Fibroblast of peridontal ligament (primary cell): ENCODE data around the gene TCEAL3.
"Not testable (repeated sequence)": the region's sequence is repeated elsewhere in the genome, so short reads cannot be mapped to it uniquely, and the experiment has no call there.

Experiments
- DNase-seq: peaks from one replicate; pipeline ENCODE4 v3.0.0-alpha.2; 2010; ENCODE audit errors: extremely low read depth

The TCEAL3 gene

GRCh38 chrX:103626855-103627254, 19.1 kb downstream of the TCEAL3 start:
- no peak for DNase-seq

GRCh38 chrX:103628386-103629317, 20.9 kb downstream of the TCEAL3 start, which contains the start of gene TCEAL1:
Gene TCEAL1 (plus strand): TSS chrX:103628975. CDS start chrX:103629917, 942 bp downstream.
- DNase-seq: peak; percentile 37

DNA sequence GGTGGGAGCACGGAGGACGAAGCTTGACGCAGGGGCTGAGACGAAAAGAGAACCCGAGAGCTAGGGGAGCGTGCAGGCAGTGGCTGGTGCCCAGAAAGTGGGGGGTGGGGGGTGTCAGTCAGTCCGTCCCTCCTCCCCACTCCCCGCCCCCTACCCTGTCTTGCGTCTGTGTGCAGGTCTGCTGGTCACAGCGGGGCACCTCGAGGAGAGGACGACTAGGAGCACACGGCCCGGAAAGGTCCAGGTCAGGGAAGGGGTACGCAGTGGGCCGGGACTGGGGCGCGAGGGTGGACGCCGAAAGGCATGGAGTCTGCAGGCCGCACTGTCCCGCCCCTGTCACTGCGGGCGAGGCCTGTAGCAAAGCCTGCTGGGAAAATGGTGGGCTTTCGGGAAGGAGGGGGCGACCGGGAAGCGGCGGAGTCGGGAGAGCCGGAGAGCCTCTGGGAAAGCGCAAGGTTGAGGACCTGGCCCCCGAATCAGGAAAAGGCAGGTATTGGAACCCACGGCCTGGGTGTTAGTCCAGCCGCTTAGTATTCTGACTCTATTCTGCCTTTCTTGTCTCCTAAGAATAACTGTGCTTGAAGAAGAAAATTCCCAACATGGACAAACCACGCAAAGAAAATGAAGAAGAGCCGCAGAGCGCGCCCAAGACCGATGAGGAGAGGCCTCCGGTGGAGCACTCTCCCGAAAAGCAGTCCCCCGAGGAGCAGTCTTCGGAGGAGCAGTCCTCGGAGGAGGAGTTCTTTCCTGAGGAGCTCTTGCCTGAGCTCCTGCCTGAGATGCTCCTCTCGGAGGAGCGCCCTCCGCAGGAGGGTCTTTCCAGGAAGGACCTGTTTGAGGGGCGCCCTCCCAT, 21.8 kb downstream of the TCEAL3 start:
- peak; percentile 63 for DNase-seq

DNA sequence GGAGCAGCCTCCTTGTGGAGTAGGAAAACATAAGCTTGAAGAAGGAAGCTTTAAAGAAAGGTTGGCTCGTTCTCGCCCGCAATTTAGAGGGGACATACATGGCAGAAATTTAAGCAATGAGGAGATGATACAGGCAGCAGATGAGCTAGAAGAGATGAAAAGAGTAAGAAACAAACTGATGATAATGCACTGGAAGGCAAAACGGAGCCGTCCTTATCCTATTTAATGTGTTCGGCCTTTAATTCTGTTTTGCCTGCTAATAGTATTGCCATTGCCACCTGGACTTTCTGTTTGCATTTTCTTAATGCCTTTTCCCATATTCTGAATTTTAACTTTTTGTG, 22.4 kb downstream of the TCEAL3 start:
- no peak for DNase-seq

GRCh38 chrX:103631145-103631544, 23.4 kb downstream of the TCEAL3 start:
- DNase-seq: no peak

GRCh38 chrX:103635436-103635835, 27.7 kb downstream of the TCEAL3 start:
- no peak for DNase-seq

DNA sequence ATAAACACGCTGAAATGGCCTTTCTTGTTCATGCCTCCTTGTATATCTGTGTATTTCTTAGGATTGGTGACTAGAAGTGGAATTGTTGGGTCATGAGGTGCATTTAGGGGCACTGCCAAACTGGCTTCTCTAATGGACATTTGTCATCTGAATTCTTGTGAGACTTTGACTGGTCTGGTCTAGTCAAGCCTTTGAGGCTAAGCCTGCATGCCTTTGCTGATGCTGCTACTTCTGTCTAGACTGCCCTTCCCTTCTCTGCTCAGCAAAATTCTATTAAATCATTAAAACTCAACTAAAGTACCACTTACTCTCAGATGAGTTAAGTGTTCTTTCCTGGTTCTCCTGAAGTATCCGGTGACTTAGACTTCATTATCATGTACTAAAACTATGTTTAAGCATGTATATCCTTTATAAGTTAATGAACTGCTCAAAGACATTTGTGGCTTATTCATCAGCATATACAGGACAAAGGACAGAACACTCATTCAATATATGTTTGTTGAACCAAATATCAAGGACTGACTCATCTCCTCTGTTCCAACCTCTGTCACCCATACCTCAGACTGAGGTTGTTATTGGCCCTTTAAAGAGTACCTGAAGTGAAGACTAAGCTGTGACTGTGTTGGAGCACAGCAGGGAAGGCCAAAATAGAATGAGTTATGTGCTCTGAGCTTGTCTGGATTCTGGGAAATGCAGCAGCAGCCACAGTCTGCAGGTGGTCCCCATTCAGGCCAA, 30.0 kb downstream of the TCEAL3 start:
- DNase-seq: no peak

DNA sequence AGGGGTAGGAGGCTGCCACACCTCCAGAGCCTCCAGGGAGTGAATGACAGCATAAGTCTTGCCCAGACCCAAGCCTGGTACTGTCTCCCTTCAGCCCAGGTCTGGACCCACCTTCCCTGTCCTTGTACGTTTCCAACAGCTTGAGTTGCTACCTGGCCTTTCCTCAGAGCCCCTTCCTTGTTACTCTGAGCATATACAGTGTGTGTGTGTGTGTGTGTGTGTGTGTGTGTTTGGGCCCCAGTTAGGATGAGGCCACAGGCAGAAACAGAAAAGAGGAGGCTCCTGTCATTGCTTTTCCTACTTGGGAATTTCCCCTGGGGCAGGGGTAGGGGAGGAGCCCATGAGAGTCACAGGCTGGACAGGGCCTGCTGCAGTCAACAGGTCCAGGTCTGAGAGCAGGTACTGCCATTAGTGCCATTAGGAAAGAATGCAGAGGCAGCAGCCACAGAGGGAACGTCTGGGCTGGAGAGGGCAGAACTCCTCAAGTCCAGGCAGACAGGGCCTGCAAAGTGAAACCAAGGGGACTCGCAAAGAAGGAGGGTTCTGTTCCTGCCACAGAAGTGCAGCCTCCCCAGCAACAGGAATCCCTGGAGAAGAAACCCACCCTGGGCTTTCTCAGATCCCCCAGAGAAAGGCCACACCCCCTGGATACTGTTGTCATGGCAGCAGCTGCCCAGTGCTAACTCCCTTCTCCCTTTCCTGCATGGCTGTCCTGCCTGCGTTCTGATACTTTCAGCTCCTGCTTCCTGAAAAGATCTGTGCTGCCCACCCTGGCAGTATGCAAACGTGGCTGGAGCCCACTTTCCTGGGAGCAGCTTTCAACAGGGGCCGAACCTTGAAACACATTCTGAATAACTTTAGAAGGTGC, 30.9 kb downstream of the TCEAL3 start:
- DNase-seq: not testable (repeated sequence)

- DNase-seq: no peak
These were observed 32.8 kb downstream of the TCEAL3 start for GRCh38 chrX:103640401-103641155.

DNA sequence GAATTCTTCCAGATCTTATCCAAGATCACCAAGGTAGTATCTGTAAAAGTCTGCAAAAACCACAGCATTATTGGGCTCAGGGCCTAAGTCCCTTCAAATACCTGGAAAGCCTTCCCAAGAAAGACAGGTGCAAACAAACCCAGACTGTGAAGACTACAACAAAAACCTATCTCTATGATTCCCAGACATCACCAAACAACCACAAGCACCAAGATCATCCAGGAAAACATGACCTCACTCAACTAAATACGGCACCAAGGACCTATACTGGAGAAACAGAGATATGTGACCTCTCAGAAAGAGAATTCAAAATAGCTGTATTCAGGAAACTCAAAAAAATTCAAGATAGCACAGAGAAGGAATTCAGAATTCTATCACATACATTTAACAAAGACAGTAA, 36.4 kb downstream of the TCEAL3 start:
- no peak for DNase-seq

GRCh38 chrX:103647630-103648029, 39.9 kb downstream of the TCEAL3 start:
- no peak for DNase-seq

GRCh38 chrX:103651151-103651773, 43.5 kb downstream of the TCEAL3 start:
- DNase-seq: no peak

DNA sequence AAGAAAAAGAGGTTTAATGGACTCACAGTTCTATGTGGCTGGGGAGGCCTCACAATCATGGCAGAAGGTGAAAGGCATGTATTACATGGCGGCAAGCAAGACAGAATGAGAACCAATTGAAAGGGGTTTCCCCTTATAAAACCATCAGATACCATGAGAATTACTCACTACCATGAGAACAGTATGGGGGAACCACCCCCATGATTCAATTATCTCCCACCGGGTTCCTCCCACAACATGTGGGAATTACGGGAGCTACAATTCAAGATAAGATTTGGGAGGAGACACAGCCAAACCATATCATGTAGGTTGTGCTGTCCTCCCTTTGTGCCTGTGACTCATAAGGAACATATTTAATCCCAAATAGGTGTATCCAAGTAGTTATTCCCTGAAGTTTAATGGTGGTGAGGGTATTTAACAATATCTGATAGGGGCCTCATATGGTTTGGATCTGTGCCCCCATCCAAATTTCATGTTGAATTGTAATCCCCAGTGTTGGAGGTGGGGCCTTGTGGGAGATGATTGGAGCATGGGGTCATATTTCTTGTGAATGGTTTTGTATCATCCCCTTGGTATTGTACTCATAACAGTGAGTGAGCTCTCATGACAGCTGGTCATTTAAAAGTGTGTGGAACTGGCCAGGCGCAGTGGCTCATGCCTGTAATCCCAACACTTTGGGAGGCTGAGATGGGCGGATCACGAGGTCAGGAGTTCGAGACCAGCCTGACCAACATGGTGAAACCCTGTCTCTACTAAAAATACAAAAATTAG, 47.7 kb downstream of the TCEAL3 start:
- not testable (repeated sequence) for DNase-seq

GRCh38 chrX:103656617-103657016, 48.9 kb downstream of the TCEAL3 start:
- peak; percentile 71 for DNase-seq

DNA sequence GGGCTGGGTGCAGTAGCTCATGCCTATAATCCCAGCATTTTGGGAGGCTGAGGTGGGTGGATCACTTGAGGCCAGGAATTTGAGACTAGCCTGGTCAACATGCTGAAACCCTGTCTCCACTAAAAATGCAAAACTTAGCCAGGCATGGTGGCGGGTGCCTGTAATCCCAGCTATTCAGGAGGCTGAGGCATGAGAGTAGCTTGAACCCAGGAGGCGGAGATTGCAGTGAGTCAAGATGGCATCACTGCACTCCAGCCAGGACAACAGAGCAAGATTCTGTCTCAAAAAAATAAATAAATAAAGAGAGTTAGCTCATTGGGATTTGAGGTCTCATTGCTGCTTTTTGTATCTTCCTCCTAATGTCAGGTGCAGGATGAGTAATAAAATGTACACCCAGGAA, 49.3 kb downstream of the TCEAL3 start:
- DNase-seq: not testable (repeated sequence)

GRCh38 chrX:103658681-103659433, 51.1 kb downstream of the TCEAL3 start:
- DNase-seq: no peak

GRCh38 chrX:103659460-103659859, 51.7 kb downstream of the TCEAL3 start:
- DNase-seq: not testable (repeated sequence)
